GM13977 (cell line): ENCODE measurements around the gene NYNRIN.

Source experiments
- DNase-seq: peaks from one replicate; pipeline ENCODE4 v3.0.0; 2012; ENCODE audit warnings: low spot score
- in situ Hi-C: fragments of 300-500 bp; cut with MboI; formaldehyde crosslinking; loops from one replicate; pipeline ENCODE4 v1.12.0; 2022; ENCODE audit warnings: low sequenced_read_pairs, low pct_unique_long_range_greater_than_20kb, mixed read lengths, inconsistent platforms; ENCODE audit not compliant: unreplicated experiment
- TF ChIP-seq, protein P1 (sequence below): IDR thresholded peaks from 2 replicates; pipeline ENCODE4 v1.5.1; 2012; ENCODE audit warnings: mild to moderate bottlenecking, control low read depth; ENCODE audit not compliant: insufficient read depth; ENCODE audit errors: extremely low read depth, missing control alignments

Gene NYNRIN

GRCh38 chr14:24465368-24465767 is 66.6 kb downstream of the NYNRIN start:
- DNase-seq, result no peak
- in situ Hi-C loops, result loop anchor here (25.0 kb wide), 1 partner anchor 222 kb away; no protein-coding TSS in a partner anchor
- TF ChIP-seq, protein P1, sequence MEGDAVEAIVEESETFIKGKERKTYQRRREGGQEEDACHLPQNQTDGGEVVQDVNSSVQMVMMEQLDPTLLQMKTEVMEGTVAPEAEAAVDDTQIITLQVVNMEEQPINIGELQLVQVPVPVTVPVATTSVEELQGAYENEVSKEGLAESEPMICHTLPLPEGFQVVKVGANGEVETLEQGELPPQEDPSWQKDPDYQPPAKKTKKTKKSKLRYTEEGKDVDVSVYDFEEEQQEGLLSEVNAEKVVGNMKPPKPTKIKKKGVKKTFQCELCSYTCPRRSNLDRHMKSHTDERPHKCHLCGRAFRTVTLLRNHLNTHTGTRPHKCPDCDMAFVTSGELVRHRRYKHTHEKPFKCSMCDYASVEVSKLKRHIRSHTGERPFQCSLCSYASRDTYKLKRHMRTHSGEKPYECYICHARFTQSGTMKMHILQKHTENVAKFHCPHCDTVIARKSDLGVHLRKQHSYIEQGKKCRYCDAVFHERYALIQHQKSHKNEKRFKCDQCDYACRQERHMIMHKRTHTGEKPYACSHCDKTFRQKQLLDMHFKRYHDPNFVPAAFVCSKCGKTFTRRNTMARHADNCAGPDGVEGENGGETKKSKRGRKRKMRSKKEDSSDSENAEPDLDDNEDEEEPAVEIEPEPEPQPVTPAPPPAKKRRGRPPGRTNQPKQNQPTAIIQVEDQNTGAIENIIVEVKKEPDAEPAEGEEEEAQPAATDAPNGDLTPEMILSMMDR, result no peak

- TF ChIP-seq, protein P1, result no peak
- in situ Hi-C loops, result loop anchor here (25.0 kb wide), 1 partner anchor 221 kb away; no protein-coding TSS in a partner anchor
These were observed 67.0 kb downstream of the NYNRIN start for GRCh38 chr14:24465805-24466204.

More at GRCh38 chr14:24465805-24466204, 67.0 kb downstream of the NYNRIN start:
- DNase-seq, result no peak
